ENCODE results near the gene SH2D3A. TPM values are rescaled to one million over a fixed set of nuclear protein-coding genes. Genes with fewer than 3 reads are reported as not detected.

SH2D3A gene
- total RNA-seq, 1 experiment from 2014 or later: 2.2 TPM

Small RNAs within 50 kb of the gene (microRNA-seq; reads per million reads assigned to microRNA genes)
- not detected for gene MIR6791 (ENCODE audit: unreplicated experiment)

Other genes with a start within 250 kb of the SH2D3A start
- gene TNFSF9, start 236.4 kb downstream of the SH2D3A start, total RNA-seq (2021; ENCODE audit: unreplicated experiment): 2.9 TPM
- gene CD70, start 176.3 kb downstream of the SH2D3A start, total RNA-seq (2021; ENCODE audit: unreplicated experiment): 45.4 TPM
- gene TNFSF14, start 97.3 kb downstream of the SH2D3A start, total RNA-seq (2021; ENCODE audit: unreplicated experiment): 0.18 TPM
- gene C3, start 46.8 kb downstream of the SH2D3A start, total RNA-seq (2021; ENCODE audit: unreplicated experiment): 5.0 TPM
- gene GPR108, start 29.9 kb downstream of the SH2D3A start, total RNA-seq (2021; ENCODE audit: unreplicated experiment): 43.0 TPM
- gene TRIP10, start 27.8 kb downstream of the SH2D3A start, total RNA-seq (2021; ENCODE audit: unreplicated experiment): 115 TPM
- gene VAV1, start 5.3 kb upstream of the SH2D3A start, total RNA-seq (2021; ENCODE audit: unreplicated experiment): 0.05 TPM
- gene ADGRE1, start 120.1 kb upstream of the SH2D3A start, total RNA-seq (2021; ENCODE audit: unreplicated experiment): 0.08 TPM